ENCODE data around the gene WDR48.

The WDR48 gene

DNA sequence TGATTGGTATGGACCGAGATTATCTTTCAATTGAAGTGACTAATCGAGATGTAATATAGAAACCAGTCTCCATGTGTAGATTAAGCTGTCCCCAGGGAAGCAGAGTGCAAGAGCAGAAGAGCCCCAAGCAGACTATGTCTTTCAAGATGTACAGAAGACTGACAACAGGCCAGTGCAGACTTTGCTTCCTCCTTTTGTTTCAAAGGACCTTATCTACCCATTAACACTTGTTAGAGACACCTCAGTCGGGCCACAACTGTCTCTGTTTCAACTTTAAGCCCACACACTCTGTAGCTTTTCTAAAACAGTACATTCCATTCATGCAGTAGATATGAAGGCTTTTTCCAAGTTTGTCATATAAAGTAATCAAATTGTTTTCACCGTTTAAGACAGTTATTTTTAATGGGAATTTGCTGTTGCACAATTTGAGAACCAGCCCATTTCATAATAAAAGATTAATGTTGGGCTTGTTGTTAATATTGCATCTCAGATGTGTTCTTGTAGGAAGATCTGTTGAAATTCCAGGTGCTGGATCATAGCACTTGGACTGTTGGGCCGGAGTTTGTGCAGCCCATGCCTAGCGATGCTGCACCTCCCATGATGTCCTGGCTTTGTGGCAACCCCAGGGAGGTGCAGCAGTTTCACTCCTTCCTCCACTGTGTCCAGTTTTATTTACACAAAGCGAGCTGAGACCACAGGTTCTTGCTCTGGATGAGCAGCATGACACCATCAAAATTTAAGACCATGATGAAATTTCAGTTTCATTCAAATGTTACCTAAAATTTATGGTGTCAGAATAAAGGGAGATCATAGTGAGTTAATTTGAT lies 43.2 kb downstream of the WDR48 start:
- H3K4me3 ChIP-seq (ENCODE audit: low read depth, low read length) = no peak overlapping the region
- TF ChIP-seq, protein P1, sequence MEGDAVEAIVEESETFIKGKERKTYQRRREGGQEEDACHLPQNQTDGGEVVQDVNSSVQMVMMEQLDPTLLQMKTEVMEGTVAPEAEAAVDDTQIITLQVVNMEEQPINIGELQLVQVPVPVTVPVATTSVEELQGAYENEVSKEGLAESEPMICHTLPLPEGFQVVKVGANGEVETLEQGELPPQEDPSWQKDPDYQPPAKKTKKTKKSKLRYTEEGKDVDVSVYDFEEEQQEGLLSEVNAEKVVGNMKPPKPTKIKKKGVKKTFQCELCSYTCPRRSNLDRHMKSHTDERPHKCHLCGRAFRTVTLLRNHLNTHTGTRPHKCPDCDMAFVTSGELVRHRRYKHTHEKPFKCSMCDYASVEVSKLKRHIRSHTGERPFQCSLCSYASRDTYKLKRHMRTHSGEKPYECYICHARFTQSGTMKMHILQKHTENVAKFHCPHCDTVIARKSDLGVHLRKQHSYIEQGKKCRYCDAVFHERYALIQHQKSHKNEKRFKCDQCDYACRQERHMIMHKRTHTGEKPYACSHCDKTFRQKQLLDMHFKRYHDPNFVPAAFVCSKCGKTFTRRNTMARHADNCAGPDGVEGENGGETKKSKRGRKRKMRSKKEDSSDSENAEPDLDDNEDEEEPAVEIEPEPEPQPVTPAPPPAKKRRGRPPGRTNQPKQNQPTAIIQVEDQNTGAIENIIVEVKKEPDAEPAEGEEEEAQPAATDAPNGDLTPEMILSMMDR (IDR thresholded peaks at IDR 0.05; ENCODE audit: borderline replicate concordance, insufficient read depth, low read depth, low read length) = no peak

DNA sequence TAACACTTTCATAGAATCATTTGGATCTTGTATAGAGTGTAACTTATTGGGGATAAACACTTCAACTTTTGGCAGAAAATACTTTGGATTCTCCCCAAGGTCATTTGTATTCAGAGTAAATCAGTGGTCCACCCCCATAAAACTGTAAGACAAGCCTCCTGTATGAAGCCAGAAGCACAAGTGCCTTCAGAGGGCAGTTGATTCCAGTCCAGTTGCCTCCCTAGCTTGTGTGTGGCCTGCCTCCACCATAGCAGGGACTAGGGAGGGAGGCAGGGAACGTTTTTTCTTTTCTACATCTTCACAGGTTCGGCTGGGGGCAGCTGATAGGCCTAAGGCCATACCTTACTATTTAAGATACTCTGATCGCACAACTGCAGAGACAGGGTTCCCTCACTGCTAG lies 44.0 kb downstream of the WDR48 start:
- TF ChIP-seq, protein P1 (IDR thresholded peaks at IDR 0.05; ENCODE audit: borderline replicate concordance, insufficient read depth, low read depth, low read length) = no peak
- no peak overlapping the region for H3K4me3 ChIP-seq (ENCODE audit: low read depth, low read length)

DNA sequence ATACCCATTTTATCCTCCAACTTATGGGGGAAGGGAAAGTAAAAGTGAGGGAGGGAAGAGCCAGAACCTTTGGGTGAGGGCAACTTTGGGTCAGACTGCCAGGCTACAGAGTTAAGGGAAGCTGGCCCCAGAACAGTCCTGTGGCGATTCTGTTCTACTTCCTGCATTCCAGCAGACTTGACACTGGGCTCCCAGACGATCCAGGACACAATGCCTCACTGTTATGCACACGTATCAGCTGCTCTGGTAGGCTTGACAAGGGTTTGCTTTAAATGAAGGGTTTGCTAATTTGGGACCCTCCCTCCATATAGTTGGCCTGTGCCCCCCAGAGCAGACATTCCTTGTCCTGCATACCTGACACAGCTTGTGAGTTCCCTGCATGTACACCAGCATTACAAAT lies 45.0 kb downstream of the WDR48 start:
- TF ChIP-seq, protein P1 (IDR thresholded peaks at IDR 0.05; ENCODE audit: borderline replicate concordance, insufficient read depth, low read depth, low read length) = no peak
- H3K4me3 ChIP-seq (ENCODE audit: low read depth, low read length) = no peak overlapping the region

DNA sequence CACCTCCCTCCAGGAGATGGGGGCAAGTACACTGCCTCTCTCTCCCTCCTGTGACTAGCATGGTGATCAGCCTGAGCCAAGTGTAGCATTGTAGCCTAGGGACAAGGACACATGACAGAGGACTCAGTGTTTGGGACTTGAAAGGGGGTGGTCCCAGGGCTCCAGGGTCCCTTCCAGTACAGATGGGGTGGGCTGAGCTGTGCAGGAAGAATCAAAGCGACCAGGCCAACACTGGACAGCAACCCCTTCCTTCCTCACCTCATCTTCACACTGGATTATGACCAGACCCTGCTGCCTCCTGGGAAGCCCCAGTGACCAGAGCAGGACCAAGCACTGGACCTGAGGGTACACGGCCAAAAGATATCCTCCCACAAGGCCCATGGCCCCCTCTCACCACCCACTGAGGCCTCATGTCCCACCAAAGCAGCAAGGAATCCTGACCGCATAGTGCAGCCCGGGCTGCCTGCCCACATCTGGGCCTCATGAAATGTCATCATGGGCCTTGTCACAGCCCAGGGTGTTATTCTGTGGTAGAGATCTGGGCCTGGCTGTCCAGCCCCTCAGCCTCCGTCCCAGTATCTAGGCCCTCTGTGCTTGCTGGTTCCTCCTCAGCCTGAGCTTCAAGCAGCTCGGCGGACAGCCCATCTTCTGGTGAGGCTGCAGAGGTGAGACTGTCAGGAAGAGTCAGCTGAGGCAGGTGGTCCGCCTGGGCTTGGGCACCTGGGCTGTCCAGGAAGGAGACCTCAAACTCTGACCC lies 46.1 kb downstream of the WDR48 start:
- TF ChIP-seq, protein P1 (IDR thresholded peaks at IDR 0.05; ENCODE audit: borderline replicate concordance, insufficient read depth, low read depth, low read length) = no peak
- H3K4me3 ChIP-seq (ENCODE audit: low read depth, low read length) = no peak overlapping the region

DNA sequence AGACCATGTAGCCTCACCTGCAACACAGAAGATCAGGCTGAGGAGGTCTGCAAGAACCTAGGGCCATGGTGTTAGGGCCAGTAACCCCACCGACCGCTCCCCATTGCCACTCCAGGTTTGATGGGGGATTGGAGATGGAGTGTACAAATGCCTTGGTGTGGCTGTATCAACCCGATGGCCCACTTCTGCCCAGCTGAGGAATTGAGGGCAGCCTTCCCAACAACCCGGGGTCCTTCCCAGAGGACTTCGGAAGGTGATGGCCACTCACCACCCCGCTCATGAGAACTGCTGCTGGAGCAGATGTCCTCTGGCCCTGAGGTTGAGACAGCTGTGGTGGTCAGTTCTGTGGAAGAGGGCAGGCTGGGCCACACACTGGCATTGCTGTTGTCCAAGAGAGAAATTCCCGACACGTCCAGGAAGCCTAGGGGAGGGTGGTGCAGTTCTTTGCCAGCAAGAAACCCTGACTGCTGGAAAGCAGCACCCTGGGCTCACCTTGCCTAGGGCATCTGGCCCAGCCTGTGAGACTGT lies 46.7 kb downstream of the WDR48 start:
- H3K4me3 ChIP-seq (ENCODE audit: low read depth, low read length) = no peak overlapping the region
- TF ChIP-seq, protein P1 (IDR thresholded peaks at IDR 0.05; ENCODE audit: borderline replicate concordance, insufficient read depth, low read depth, low read length) = no peak

DNA sequence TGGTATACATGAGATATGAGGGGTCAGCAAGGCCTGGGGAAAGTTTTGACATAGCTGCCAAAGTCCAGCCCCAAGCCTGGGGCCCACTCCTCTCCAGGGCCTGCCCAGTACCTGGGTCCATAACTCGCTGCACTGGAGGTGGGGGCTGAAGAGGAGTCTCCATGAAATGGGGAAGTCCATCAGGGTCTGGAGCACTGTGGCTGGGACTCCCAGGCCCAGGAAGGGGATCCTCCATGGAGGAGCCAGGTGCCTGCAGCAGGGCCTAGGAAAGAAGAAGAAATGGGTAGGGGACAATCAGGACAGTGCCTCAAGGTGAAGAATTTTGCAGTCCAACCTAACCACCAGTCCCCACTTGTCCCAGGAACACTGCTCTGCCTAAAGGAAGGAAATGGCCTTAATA lies 47.4 kb downstream of the WDR48 start:
- H3K4me3 ChIP-seq (ENCODE audit: low read depth, low read length) = no peak overlapping the region
- TF ChIP-seq, protein P1 (IDR thresholded peaks at IDR 0.05; ENCODE audit: borderline replicate concordance, insufficient read depth, low read depth, low read length) = no peak

Data from GM12875 (cell line).